Cardiac fibroblast (primary cell): ENCODE results near the gene GXYLT1.

Experiments used
- DNase-seq, 2 donors: peaks; one replicate each; pipeline versions ENCODE4 v3.0.0 to v3.0.0-alpha.2; 2010; ENCODE audit warnings: low read depth in 2 of 2
- H3K4me3 ChIP-seq, 2 donors: replicated peaks in 1 of 2; 1 replicate in 1 of 2; 2 replicates in 1 of 2; pipeline ENCODE4 v1.5.1; 2011; ENCODE audit warnings: low read depth in 2 of 2, low read length in 2 of 2, mild to moderate bottlenecking in 2 of 2, moderate library complexity in 1 of 2
- TF ChIP-seq, protein P1 (sequence below): IDR thresholded peaks from one replicate; pipeline ENCODE4 v1.5.1; 2011; ENCODE audit warnings: low read depth, mild to moderate bottlenecking, low read length, inconsistent platforms

Gene GXYLT1

DNA sequence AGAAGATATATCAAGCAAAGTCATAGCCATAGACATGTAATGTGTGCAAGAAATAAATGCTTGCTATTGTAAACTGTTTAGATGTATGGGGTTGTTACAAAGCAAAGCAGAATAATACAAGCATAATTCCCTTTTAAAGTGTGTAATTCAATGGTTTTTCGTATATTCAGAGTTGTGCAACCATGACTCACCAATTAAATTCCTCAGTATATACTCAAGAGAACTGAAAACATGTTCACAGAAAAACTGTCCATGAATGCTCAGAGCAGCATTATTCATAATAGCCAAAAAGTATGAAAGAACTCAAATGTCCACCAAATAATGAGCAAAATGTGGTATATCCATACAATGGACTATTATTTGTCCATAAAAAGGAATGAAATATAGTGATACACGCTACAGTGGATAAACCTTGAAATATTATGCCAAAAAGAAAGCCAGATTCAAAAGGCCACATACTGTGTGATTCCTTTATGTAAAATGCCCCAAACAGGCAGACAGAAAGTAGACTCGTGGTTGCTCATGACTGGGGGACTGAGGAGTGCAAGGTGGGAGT, 9.3 kb downstream of the GXYLT1 start:
- peak; percentile 74 to 90 for DNase-seq
- TF ChIP-seq, protein P1, sequence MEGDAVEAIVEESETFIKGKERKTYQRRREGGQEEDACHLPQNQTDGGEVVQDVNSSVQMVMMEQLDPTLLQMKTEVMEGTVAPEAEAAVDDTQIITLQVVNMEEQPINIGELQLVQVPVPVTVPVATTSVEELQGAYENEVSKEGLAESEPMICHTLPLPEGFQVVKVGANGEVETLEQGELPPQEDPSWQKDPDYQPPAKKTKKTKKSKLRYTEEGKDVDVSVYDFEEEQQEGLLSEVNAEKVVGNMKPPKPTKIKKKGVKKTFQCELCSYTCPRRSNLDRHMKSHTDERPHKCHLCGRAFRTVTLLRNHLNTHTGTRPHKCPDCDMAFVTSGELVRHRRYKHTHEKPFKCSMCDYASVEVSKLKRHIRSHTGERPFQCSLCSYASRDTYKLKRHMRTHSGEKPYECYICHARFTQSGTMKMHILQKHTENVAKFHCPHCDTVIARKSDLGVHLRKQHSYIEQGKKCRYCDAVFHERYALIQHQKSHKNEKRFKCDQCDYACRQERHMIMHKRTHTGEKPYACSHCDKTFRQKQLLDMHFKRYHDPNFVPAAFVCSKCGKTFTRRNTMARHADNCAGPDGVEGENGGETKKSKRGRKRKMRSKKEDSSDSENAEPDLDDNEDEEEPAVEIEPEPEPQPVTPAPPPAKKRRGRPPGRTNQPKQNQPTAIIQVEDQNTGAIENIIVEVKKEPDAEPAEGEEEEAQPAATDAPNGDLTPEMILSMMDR, result no peak
- no peak overlapping the region for H3K4me3 ChIP-seq

DNA sequence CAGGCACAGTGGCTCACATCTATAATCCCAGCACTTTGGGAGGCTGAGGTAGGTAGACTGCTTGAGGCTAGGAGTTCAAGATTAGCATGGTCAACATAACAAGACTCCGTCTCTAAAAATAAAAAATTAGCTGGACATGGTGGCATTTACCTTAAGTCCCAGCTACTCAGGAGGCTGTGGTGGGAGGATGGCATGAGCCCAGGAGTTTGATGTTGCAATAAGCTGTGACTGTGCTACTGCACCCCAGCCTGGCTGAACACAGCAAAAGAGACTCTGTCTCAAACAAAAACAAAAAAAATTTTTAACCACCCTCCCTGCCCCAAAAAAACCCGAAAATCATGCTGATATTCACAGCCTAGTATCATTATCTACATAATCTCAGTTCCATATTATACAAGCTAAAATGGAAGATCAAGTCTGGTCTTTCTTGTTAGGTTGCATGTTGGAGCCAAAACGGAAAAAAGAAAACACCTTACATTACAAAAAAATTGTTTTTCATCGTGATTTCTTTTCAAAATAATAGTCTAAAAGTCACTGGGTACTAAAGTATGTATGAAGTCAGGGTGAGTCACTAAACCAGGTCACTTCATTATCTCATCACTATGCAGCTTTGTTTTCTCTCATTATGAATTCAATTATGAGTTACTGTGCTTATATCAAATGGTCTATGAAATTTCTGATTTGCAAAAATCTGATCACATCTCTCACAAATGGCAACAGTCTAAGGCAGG, 13.8 kb downstream of the GXYLT1 start:
- peak; percentile 67 to 82 for DNase-seq
- peak overlapping the region; percentile 1 to 46 for H3K4me3 ChIP-seq
- TF ChIP-seq, protein P1, result no peak

DNA sequence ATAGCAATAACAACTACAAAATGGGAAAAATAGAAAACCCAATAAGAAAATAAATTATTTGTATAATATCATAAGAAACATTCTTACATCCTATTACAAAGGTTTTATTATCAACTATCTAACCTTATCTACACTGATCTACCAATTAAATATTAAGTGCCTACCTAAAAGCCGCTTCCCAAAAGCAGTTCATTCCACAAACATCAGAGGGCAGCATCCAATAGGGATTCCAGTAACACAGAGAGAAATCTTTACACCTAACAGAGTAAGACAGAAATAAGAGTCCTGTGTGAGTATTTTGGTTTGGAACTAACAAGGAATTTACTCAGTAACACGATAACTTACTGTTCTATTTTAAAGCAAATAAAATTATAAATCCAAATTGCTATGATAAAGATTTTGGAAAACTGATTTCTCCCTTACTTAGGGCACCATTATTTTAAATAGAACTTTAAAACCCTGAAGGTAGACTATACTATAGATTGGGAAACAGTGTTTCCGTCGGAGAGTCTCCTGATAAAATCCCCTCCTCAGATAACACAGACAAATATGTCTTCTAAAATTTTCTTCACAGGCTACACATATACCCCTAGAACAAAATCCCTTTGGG, 15.0 kb downstream of the GXYLT1 start:
- DNase-seq, result peak; percentile 80 to 86
- TF ChIP-seq, protein P1, result peak; percentile 74
- H3K4me3 ChIP-seq, result no peak overlapping the region

DNA sequence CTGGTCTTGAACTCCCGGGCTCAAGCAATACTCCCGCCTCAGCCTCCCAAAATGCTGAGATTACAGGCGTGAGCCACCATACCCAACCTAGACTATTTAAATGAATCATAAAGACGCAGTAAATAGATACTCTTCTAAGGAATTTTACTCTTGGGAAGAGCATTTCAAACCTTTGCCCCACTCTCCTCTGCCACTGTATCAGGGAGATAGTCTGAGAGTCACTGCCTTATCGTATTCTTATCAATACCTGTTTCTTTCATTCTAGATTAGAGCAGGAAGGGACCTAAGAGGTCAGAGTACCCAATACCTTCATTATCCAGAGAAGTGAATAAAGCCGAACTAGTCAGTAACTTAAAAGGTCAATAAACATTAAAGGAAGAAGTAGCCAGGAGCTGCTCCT, 15.8 kb downstream of the GXYLT1 start:
- no peak overlapping the region for H3K4me3 ChIP-seq
- no peak for DNase-seq
- TF ChIP-seq, protein P1, result no peak

DNA sequence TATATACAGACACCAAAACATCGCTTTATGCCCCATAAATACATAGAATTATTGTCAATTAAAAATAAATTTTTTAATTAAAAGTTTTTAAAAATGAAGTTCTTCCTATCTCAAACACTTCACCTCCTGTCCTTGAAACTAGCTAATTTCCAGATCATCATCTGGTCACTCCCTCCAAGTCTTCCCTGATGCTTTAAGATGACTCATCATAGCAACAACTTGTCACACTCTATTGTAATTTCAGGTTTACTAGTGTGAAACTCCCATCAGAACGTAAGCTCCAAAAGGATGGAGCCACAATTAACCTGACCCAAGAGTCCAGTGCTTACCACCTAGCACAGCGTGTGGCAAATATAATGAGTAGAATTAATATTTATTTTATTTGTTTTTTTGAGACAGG, 16.3 kb downstream of the GXYLT1 start:
- TF ChIP-seq, protein P1, result no peak
- no peak overlapping the region for H3K4me3 ChIP-seq
- peak in 1 of 2 donors; percentile 37 for DNase-seq

DNA sequence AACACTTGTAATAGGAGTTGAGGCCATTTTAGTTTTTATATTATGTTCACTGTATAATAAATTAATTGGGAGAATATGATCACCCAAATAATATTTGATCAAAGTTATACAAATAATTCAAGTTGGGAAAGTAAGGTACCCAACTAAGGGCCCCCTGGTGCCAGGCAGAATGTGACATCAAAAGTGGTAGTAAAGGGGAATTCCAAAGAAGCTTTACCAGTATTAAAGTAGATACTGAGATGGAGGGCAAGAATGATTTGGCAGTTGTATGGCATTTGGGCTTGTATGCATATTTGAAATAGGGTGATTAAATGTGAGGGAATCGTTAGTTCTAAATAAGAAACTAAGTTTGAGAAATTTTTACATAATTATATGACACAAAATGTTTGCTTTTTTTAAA, 17.7 kb downstream of the GXYLT1 start:
- DNase-seq, result no peak
- TF ChIP-seq, protein P1, result no peak
- H3K4me3 ChIP-seq, result no peak overlapping the region
